Activated naive CD8-positive, alpha-beta T cell (primary cell): Measurements from ENCODE around the gene C10orf143.

ENCODE experiments used
- H3K27ac Mint-ChIP-seq: one replicate; pipeline ENCODE4 v1.8.0; 2021; ENCODE audit warnings: mixed read lengths
- H3K27me3 Mint-ChIP-seq: one replicate; pipeline ENCODE4 v1.8.0; 2021; ENCODE audit warnings: mixed read lengths
- H3K36me3 Mint-ChIP-seq: one replicate; pipeline ENCODE4 v1.8.0; 2021; ENCODE audit warnings: mixed read lengths
- H3K4me1 Mint-ChIP-seq: one replicate; pipeline ENCODE4 v1.8.0; 2021; ENCODE audit warnings: low read depth, mixed read lengths
- H3K4me3 Mint-ChIP-seq: one replicate; pipeline ENCODE4 v1.8.0; 2021; ENCODE audit warnings: mild to moderate bottlenecking, mixed read lengths
- H3K9me3 Mint-ChIP-seq: one replicate; pipeline ENCODE4 v1.8.0; 2021; ENCODE audit warnings: low read depth, mixed read lengths

Gene C10orf143

DNA sequence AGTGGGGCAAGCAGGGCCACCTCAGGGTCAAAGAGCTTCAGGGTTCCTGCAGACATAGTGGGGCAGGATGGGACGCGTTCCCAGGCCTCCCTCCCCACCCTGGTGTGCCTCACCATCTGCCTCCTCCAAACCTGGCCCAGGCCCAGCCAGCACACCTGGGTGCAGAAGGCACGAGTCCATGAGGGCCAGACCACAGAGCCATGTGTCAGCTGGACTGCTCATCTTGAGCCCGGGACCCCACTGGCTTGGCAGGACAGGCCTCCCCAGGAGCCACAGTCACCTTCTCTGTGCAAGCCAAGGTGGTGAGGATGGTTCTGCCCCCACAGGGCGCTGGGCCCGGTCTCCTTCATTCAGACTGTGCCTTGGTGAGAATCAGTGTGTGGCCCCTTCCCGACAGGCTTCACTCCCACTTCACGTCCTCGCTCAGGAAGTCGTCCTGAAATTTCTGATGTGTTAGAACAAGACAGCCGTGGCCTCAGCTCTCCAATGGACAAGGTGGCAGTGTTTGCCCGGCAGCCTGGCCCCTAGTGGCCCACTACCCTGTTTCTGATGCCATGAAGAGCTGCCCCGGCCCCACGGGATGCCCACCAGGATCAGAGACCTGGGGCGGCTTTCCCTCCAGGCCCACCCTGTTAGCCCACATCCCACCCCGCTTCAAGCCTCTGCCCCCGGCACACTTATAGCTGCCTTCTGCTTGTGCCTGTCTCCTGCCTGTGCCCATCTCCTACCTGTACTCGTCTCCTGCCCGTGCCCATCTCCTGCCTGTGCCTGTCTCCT lies 87.0 kb downstream of the C10orf143 start:
- Mint-ChIP-seq H3K9me3 (no peaks in the 10 kb centered on the region), H3K27ac (no peak overlapping the region), H3K4me3 (no peak overlapping the region), H3K36me3 (no peaks in the 10 kb centered on the region), H3K4me1 (no peaks in the 10 kb centered on the region), H3K27me3 (peaks cover 4% of the 10 kb centered on the region)

DNA sequence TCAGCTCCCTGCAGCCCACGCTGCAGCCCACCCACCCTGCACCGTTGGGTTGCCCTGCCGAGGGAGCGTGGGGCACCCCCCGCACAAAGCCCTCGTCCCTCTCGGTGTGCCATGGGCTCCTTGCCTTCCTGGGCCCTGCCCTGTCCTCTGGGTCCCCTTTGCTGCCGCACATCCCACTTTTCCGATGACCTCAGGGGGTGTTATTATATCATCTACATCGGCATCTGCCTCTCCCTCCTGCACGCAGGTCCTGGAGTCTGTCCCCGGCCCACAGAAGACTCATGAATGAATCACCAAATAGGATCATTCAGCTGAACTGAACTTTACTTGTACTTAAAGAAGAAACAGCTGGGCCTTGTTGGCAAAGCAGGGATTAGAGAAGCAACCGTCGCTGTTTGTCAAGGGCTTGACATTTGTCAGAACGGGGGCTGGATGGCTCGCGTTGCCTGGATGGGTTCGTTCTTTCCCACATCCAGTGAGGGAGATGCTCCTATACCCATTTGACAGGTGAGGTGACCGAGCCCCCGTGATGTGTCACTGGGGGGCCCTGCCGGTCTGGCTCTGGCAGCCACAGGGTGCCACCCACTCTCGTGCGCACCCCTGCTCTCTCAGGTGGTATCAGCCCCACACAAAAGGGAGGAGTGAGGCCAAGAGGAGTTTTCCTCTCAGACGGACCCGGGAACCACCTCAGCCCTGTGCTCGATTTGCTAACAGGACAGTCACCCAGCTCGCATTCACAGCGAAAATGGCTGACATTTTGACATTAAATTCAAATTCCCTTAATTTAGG lies 87.9 kb downstream of the C10orf143 start:
- no peaks in the 10 kb centered on the region for H3K36me3 Mint-ChIP-seq
- H3K9me3 Mint-ChIP-seq, result no peaks in the 10 kb centered on the region
- no peak overlapping the region for H3K27ac Mint-ChIP-seq
- H3K4me1 Mint-ChIP-seq, result no peaks in the 10 kb centered on the region
- peaks cover 4% of the 10 kb centered on the region for H3K27me3 Mint-ChIP-seq
- H3K4me3 Mint-ChIP-seq, result no peak overlapping the region

DNA sequence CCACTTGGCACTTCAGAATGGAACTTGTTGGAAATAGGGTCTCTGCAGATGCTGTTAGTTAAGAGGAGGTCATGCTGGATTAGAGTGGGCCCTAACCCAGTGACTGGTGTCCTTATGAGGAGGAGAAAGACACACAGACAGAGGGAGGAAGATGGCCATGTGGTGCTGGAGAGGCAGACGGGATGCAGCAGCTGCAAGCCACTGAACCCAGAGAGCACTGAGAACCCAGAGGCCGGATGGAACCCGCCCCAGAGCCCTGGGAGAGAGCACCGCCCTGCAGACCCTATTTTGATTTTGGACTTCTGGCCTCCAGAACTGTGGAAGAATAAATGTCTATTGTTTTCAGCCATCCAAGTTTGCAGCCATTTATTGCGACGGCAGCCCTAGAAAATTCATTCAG lies 88.5 kb downstream of the C10orf143 start:
- Mint-ChIP-seq H3K4me1 (no peaks in the 10 kb centered on the region), H3K36me3 (no peaks in the 10 kb centered on the region), H3K27ac (no peak overlapping the region), H3K9me3 (no peaks in the 10 kb centered on the region), H3K4me3 (no peak overlapping the region), H3K27me3 (peaks cover 4% of the 10 kb centered on the region)

DNA sequence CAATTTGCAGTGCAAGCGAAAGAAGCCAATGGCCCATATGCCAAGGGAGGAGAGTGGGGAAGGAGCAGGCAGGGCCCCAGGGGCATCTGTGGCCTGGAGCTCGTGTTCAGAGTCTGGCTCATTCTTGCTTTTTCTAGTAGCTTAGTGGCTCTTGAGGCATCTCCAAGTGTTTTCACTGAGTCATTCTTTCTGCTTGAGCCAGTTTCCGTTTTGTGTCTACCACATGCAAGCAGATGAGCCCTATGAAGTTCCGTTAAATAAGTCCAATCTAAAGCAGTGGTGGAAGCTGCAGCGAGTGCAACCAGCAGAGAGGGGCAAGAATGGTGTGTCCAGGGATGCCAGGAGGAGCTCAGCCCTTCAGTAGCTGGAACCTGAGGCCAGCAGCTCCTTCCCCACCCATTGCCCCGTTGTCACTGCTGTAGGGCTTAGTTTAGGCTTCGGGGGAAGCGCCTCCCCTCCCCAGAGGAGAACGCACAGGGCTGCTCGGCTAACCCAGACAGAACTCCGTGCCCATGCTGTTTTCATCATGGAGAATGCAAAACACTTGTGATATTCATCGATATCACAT lies 89.2 kb downstream of the C10orf143 start:
- Mint-ChIP-seq H3K4me3 (no peak overlapping the region), H3K4me1 (no peaks in the 10 kb centered on the region), H3K36me3 (no peaks in the 10 kb centered on the region), H3K9me3 (no peaks in the 10 kb centered on the region), H3K27ac (no peak overlapping the region), H3K27me3 (peaks cover 4% of the 10 kb centered on the region)

DNA sequence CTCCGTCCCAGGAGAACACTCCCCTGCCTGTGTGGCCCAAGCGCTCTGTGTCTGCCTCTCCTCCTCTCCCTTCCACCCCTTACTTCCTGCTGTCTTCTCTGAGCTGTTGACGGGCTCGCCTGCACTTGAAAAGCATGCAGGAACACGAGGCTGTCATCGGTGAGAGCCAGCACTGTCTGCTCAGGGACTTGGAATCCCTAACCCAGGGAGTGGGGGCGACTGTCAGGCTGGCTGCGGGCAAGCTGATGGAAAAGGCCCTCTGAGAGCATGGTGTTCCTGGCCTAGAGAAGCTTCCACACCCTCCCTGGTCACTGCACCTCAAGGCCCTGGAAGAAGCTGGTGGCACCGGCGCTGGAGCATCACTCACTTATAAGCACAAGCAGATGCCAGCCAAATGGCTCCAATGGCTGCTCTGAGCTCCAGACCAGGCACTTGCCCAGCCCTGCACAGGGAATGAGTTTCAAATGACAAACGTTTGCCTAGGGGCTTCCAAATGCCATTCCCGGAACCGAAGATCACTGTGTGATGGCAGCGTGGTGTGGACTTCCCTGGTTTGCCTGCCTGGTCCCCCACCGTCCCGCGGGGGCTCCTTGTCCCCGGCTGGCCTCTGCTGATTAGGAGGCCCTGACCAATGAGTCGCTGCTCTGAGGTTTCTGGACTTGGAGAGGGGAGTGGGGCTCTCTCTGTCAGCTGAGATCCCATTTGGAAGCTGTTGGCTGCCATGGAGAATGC lies 89.8 kb downstream of the C10orf143 start:
- H3K36me3 Mint-ChIP-seq, result no peaks in the 10 kb centered on the region
- peaks cover 4% of the 10 kb centered on the region for H3K27me3 Mint-ChIP-seq
- H3K4me3 Mint-ChIP-seq, result no peak overlapping the region
- no peaks in the 10 kb centered on the region for H3K9me3 Mint-ChIP-seq
- no peak overlapping the region for H3K27ac Mint-ChIP-seq
- no peaks in the 10 kb centered on the region for H3K4me1 Mint-ChIP-seq

DNA sequence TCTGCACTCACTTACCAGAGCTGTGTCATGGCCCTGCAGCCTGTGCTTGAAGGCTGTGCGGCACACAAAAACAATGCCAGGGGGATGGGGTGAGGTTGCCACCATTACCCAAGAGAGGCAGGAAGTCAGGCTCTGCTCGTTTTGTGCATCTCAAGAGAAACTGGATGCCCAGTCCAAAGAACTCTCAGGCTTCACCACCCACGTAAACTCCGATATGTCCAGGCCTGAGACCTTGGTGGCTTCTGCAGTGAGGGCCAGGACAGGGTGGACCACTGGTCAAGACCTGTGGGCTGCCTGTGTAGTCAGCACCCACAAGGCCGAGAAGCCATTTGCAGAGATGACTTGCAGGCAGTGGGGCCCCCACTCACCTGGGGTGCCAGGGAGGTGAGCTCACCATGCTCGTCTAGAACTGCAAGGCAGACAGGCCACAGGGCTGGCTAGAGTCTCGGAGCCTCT lies 91.9 kb downstream of the C10orf143 start:
- H3K36me3 Mint-ChIP-seq, result no peaks in the 10 kb centered on the region
- no peak overlapping the region for H3K4me3 Mint-ChIP-seq
- no peaks in the 10 kb centered on the region for H3K9me3 Mint-ChIP-seq
- no peak overlapping the region for H3K27ac Mint-ChIP-seq
- no peaks in the 10 kb centered on the region for H3K27me3 Mint-ChIP-seq
- H3K4me1 Mint-ChIP-seq, result no peaks in the 10 kb centered on the region

DNA sequence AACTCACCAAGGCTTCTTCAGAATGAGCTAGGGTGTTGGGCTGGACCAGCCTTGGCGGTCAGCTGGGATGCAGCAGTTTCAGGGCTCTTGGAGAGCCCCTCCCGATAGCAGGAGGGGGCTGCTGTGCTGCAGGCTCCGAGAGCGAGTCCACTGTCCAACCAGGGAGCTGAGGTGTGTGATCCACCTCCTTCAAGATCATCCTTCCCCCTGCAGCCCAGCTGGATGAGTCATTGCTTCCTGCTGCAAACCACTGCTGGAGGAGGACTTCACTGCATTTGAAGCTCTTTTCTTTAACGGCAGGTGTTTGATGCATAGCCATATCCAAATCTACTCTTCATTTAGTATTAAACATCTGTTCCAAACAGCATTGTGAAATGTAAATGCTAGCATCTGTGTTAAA lies 92.4 kb downstream of the C10orf143 start:
- Mint-ChIP-seq H3K9me3 (no peaks in the 10 kb centered on the region), H3K4me3 (no peak overlapping the region), H3K4me1 (no peaks in the 10 kb centered on the region), H3K27me3 (peaks cover 2% of the 10 kb centered on the region), H3K27ac (no peak overlapping the region), H3K36me3 (no peaks in the 10 kb centered on the region)

DNA sequence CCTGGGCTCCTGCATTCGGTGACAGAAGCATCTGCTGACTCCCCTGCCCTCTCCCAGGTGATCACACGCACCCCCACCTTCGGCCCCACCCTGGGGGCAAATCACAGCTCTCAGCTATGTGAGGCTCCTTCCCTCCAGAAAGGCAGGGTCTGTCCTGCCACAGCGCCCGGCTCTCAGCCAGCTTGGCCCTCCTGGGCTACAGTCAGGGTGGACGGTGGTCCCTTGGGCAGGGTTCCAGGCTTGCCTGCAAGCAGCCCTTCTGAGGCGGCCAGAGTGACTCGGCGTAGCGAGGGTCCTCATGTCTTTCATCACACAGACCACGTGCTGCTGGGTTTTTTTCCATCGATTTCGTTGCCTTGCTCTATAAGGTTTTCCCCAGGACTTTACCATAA lies 93.0 kb downstream of the C10orf143 start:
- Mint-ChIP-seq H3K27me3 (peaks cover 5% of the 10 kb centered on the region), H3K4me1 (no peaks in the 10 kb centered on the region), H3K27ac (no peak overlapping the region), H3K36me3 (no peaks in the 10 kb centered on the region), H3K4me3 (no peak overlapping the region), H3K9me3 (no peaks in the 10 kb centered on the region)

DNA sequence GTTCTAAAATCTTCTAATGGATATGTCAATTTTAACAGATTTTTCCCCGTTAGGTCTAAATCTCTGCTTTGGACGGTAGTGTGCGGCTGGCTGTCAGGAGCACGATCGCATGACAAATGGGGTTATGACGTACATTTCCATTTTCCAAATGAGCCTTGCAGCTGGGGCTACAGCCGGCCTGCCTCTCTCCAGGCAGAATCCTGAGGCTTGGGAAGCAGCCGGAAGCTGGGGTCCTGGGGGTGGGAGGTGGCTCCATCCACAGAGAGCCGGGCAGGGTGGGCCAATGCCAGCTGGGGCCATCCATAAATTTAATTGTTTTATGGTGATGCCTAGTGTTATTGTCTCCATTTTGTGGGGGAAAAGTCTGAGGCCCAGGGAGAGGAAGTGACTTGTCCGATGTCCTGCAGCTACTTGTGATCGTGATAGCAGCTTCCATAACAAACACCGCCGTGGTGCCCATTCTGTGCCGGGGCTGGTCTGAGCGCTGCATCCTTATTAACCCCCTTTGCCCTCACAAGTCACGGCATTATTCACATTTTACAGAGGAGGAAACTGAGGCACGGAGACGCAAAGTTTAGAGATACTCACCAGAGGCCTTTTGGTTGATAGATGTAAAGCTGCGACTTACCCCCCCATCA lies 93.5 kb downstream of the C10orf143 start:
- no peak overlapping the region for H3K27ac Mint-ChIP-seq
- no peaks in the 10 kb centered on the region for H3K9me3 Mint-ChIP-seq
- no peaks in the 10 kb centered on the region for H3K4me1 Mint-ChIP-seq
- H3K36me3 Mint-ChIP-seq, result no peaks in the 10 kb centered on the region
- peaks cover 5% of the 10 kb centered on the region for H3K27me3 Mint-ChIP-seq
- H3K4me3 Mint-ChIP-seq, result no peak overlapping the region

DNA sequence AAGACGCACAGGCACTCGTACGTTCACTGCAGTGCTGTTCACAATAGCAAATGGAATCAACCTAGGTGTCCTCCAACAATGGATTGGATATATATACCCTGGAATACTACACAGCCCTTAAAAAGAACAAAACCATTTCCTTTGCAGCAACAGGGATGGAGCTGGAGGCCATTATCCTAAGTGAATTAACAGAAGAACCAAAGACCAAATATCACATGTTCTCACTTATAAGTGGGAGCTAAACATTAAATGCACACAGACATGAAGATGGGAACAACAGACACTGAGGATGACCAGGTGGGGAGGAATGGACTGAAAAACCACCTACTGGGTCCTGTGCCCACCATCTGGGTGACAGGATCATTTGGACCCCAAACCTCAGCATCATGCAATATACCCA lies 94.5 kb downstream of the C10orf143 start:
- no peaks in the 10 kb centered on the region for H3K36me3 Mint-ChIP-seq
- H3K27ac Mint-ChIP-seq, result no peak overlapping the region
- H3K4me1 Mint-ChIP-seq, result no peaks in the 10 kb centered on the region
- H3K9me3 Mint-ChIP-seq, result no peaks in the 10 kb centered on the region
- peaks cover 5% of the 10 kb centered on the region for H3K27me3 Mint-ChIP-seq
- no peak overlapping the region for H3K4me3 Mint-ChIP-seq

DNA sequence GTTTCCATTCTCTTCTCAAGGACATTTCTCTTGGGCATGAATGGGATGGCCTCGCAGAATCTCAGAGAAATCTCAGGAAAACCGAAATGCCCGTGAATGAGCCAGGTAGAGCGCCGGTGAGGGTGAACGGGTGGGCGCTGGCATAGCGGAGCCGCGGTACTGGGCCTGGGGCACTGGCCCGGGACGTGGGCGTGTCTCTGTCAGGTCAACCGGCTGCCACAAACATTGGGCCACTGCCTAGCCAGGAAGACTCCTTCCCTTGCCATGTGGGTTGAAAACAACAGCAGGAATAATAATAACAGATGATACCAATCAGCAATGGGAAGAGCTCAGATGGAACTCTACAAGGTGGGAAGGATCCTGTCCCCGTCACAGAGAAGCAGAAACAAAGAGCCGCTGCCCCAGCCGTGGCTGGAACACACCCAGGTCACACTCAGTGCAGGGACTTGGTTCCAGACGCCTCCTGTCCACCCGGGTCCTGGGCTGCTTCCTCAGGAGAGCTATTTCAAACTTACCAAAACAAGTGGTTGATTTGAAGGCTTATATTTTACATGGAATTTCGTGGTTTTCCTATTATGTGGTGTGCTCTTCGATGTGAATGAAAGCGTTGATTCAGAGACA lies 95.4 kb downstream of the C10orf143 start:
- no peak overlapping the region for H3K27ac Mint-ChIP-seq
- H3K27me3 Mint-ChIP-seq, result peaks cover 5% of the 10 kb centered on the region
- no peak overlapping the region for H3K4me3 Mint-ChIP-seq
- no peaks in the 10 kb centered on the region for H3K36me3 Mint-ChIP-seq
- H3K9me3 Mint-ChIP-seq, result no peaks in the 10 kb centered on the region
- H3K4me1 Mint-ChIP-seq, result no peaks in the 10 kb centered on the region

DNA sequence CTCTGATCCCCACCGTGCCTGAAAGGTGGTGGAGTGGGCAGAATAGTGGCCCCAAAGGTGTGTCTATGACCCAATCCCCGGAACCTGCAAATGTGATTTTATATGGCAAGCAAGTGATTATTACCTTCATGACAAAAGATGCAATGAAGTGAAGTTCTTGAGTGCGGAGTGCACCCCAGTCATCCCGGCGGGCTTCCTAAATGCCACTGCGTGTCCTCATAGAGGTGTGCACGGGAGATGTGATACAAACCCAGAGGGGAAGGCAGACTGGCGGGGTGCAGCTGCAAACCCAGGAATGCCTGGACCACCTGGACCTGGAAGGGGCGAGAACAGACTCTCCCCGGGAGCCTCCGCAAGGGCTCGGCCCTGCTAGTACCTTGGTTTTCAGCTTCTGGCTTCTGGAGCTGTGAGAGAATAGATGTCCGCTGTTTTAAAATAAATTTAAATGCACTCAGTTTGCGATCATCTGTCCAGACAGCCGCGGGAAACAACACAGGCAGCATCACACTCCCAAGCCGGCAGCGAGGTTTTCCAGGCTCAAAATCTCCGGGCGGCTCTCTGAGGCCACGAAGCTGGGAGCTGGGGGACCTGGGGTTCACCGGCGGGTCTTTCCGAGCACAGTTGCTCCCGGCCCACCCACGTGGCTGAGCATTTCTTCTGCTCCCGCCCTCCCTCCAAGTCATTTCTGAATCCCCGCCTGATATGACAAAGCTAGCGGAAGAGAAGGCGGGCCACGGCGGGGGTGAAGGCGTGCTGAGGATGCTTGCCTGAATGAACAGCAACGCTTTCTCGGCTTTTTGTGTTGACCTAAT lies 96.2 kb downstream of the C10orf143 start:
- no peak overlapping the region for H3K4me3 Mint-ChIP-seq
- no peak overlapping the region for H3K27ac Mint-ChIP-seq
- no peaks in the 10 kb centered on the region for H3K36me3 Mint-ChIP-seq
- no peaks in the 10 kb centered on the region for H3K9me3 Mint-ChIP-seq
- no peaks in the 10 kb centered on the region for H3K4me1 Mint-ChIP-seq
- H3K27me3 Mint-ChIP-seq, result peaks cover 5% of the 10 kb centered on the region
